Memory B cell (primary cell): ENCODE results near the gene ACTL10.
"Not testable (repeated sequence)": the region's sequence is repeated elsewhere in the genome, so short reads cannot be mapped to it uniquely, and the experiment has no call there.

Experiments
- ATAC-seq: fragments of 150-1000 bp; cut with Tn5 transposase; 2 replicates; pipeline ENCODE4 v1.10.0; 2021; ENCODE audit warnings: low read depth, mild to moderate bottlenecking, moderate library complexity
- DNase-seq, 2 donors: peaks; one replicate each; pipeline ENCODE4 v3.0.0; 2022; ENCODE audit warnings: low spot score in 2 of 2
- H3K27ac Mint-ChIP-seq: one replicate; pipeline ENCODE4 v1.8.0; 2022; ENCODE audit warnings: mild to moderate bottlenecking, moderate library complexity, mixed read lengths
- H3K27me3 Mint-ChIP-seq: one replicate; pipeline ENCODE4 v1.8.0; 2022; ENCODE audit warnings: mixed read lengths
- H3K36me3 Mint-ChIP-seq: one replicate; pipeline ENCODE4 v1.8.0; 2022; ENCODE audit warnings: mild to moderate bottlenecking, mixed read lengths
- H3K4me1 Mint-ChIP-seq: one replicate; pipeline ENCODE4 v1.8.0; 2022; ENCODE audit warnings: mixed read lengths
- H3K4me3 Mint-ChIP-seq: one replicate; pipeline ENCODE4 v1.8.0; 2022; ENCODE audit warnings: mild to moderate bottlenecking, moderate library complexity, mixed read lengths
- H3K9me3 Mint-ChIP-seq: one replicate; pipeline ENCODE4 v1.8.0; 2022; ENCODE audit warnings: mixed read lengths

The ACTL10 gene

DNA sequence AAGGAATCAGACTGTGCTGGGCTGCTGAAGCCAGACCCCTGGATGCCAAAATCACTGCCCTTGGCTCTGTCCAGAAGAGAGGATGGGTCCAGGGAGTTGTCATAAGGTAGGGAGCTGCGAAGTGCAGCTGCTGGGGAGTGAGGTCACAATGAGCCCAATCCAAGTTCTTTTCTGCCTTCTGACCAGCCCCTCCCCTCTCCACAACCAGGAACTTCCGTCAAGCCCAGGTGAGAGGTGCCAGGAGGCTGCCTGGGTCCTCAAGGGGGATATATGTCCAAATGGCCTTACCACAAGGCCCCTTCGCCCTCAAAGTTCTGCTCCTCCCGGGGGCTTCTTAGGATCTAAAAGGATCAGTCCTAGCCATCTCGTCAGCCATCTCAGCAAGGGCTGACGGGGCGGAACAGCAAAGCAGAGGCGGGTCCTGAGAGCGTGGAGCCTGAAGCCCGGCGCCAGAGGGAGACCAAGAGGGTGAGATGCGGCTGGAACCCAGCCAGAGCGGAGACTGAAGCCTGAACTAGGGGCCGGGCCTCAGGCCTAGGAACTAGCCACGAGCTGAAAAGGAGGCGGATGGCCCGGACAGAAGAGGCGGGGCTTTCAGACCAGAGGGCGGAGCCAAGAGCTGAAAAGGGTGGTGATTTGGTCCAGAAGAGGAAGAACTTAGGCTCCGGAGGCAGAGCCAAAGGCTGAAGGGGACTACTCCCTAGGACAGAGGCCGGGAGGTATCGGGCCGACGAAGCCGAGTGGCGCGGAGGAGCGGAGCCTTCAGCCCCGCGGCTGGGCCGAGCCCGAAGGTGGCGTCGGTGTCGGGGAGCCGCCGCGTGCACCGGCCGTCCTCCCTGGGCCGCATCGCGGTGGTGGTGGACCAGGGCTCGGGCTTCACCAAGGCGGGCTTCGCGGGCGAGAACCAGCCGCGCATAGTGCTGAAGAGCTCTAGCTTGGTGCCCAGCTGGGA, at the start of gene ACTL10:
ACTL10 (plus strand) TSS at position 651 of the 952 bp plus-strand sequence. CDS start 555 bp downstream, outside the sequence.
- Mint-ChIP-seq H3K36me3 (no peaks in the 10 kb centered on the region), H3K27ac (peak within 1 kb of the TSS; percentile 93), H3K9me3 (no peaks in the 10 kb centered on the region), H3K27me3 (no peaks in the 10 kb centered on the region), H3K4me1 (peaks cover 27% of the 10 kb centered on the region), H3K4me3 (peak within 1 kb of the TSS; percentile 96)
- ATAC-seq (peak; percentile 67), DNase-seq (peak; percentile 80 to 86)

DNA sequence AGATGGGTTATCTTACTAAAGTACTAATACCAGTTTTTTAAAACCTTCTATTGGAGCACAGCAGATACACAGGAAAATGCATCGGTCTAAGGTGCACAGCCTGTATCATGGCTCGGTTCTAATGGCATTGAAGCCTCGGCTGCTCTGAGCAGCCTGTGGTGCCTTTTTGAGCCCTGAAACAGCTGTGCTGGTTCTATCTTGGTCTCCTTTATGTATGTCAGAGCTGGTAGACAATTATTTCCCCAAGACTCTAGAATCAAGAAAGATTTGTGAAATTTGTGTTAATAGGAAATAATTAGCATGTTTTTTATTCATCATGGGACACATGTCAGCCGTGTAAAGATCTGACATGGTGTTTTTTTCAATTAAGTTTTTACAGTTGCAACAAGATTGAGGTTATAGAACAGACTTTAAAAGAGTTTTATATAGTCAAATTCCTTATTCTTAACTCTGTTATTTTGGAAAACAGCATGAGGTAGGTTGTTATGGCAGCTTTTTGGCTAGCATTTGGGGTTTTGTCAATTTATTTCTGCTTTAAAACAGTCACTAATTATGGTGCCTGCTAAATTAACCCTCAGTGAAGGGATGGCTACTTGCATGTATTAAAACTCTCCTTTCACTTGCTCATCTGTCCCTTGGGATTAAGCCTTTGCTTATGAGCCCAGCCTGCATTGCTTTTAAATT, 44.9 kb upstream of the ACTL10 start:
- ATAC-seq, result no peak
- H3K4me1 Mint-ChIP-seq, result peaks cover 9% of the 10 kb centered on the region
- peaks cover 26% of the 10 kb centered on the region for H3K36me3 Mint-ChIP-seq
- peak overlapping the region; percentile 55 for H3K27ac Mint-ChIP-seq
- H3K4me3 Mint-ChIP-seq, result no peak overlapping the region
- H3K9me3 Mint-ChIP-seq, result no peaks in the 10 kb centered on the region
- no peak for DNase-seq
- H3K27me3 Mint-ChIP-seq, result no peaks in the 10 kb centered on the region

DNA sequence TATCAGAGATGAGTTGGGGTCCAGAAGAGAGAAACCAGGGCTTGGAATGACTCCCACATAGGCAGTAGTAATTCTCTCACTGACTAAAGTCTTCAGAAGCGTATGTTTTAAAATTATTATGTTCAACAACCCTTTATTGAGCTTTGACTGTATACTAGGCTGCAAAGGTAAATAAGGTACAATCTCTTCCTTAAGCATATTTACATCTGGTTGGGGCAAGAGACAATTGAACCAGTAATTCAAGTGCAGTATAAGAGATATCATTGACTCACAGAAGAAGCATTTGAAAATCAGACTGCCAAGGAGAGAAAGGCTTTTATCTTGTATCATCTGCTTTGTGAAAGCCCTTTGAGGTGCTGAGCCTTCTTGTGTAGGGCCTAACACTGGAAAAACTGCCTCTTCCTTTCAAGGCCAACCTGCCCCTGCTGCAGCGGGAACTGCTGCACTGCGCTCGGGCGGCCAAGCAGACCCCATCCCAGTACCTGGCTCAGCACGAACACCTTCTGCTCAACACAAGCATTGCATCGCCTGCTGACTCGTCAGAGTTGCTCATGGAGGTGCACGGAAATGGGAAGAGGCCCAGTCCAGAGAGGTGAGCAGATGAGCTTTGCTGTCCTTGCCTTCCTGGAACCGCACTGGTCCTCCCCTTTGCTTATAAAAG, 43.9 kb upstream of the ACTL10 start:
- H3K36me3 Mint-ChIP-seq, result peaks cover 25% of the 10 kb centered on the region
- no peaks in the 10 kb centered on the region for H3K27me3 Mint-ChIP-seq
- no peak for DNase-seq
- no peak overlapping the region for H3K27ac Mint-ChIP-seq
- peaks cover 9% of the 10 kb centered on the region for H3K4me1 Mint-ChIP-seq
- no peaks in the 10 kb centered on the region for H3K9me3 Mint-ChIP-seq
- no peak overlapping the region for H3K4me3 Mint-ChIP-seq
- no peak for ATAC-seq

DNA sequence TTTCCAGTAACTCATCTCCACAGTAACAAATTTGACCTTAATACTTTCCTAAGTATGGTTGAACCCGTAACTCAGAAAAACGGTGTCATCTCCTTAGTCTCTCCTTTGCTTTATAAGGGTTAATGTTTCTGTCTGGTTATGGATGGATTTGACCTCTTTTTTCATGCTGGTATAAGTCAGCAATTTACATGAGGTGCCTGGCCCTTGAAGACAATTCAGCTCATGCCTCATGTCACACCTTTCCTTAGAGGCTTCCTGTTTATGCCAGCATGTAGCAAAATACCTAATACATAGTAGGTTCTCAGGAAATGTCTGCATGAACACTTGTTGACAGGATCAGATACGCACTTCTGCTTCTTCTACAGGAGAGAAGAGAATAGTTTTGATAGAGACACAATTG, 42.3 kb upstream of the ACTL10 start:
- no peak for DNase-seq
- Mint-ChIP-seq H3K27ac (peak overlapping the region; percentile 67), H3K27me3 (no peaks in the 10 kb centered on the region), H3K36me3 (peaks cover 32% of the 10 kb centered on the region), H3K9me3 (no peaks in the 10 kb centered on the region), H3K4me3 (no peak overlapping the region), H3K4me1 (peaks cover 9% of the 10 kb centered on the region)
- peak; percentile 42 for ATAC-seq

DNA sequence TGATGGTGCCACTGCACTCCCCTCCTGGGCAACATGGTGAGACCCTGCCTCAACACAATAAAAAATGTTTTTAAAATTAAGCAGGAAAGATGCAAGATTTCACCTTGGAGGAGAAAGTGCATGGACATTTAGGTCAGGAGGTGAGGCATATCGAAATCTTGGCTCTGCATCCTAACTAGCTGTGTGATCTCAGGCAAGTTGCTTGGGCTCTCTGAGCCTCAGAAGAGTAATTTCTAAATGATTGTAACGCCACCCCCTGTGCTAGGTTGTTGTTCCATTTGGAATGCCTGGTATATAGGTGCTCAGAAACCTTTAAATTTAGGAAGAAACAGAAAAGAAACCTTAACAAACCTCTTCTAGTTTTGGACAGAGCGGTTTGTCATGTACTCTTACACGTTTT, 40.6 kb upstream of the ACTL10 start:
- Mint-ChIP-seq H3K9me3 (no peaks in the 10 kb centered on the region), H3K4me1 (peaks cover 7% of the 10 kb centered on the region), H3K36me3 (peaks cover 44% of the 10 kb centered on the region), H3K4me3 (no peak overlapping the region), H3K27ac (no peak overlapping the region), H3K27me3 (no peaks in the 10 kb centered on the region)
- no peak for DNase-seq
- no peak for ATAC-seq

DNA sequence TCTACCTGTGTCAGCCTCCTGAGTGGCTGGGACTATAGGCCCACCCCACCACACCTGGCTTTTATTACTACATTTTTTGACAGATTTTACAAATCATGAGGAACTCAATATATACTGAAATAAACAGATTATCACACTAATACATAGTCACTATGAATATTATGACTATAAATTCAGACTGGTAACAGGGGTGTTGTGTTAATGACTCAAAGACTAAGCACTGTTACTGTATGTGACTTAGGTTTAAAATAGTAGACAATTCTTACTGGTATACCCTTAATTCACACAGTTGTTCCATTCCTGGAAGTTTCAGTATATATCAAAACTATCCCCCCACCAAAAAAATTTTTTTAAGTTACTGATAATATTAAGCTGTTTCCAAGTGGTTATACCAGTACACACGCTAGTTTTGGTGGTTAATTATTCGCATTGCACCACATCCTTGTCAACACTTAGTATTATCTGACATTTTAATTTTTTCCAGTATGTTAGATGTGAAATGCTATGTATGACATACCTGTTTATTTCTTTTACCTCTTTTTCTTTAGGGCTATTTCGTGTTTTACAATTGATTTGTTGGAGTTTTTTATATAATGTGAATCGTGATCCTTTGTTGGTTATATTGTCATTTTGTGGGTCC, 39.0 kb upstream of the ACTL10 start:
- Mint-ChIP-seq H3K9me3 (no peaks in the 10 kb centered on the region), H3K27me3 (no peaks in the 10 kb centered on the region), H3K4me1 (peaks cover 7% of the 10 kb centered on the region), H3K27ac (no peak overlapping the region), H3K4me3 (no peak overlapping the region), H3K36me3 (peaks cover 44% of the 10 kb centered on the region)
- ATAC-seq (no peak), DNase-seq (no peak)

DNA sequence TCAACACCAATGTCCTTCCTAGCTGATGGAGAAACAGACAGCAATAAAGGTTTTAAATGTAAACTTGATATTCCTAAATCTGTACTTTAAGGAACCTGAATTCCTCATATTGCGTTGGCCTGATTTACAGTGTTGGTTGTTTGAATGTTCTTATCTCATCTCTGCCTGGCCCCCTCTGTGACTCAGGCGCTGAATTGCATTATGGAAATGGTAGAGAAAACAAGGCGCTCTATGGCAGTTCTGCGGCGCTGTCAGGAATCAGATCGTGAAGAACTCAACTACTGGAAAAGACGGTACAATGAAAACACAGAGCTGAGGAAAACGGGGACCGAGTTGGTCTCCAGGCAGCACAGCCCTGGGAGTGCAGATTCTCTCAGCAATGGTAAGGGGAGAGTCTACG, 37.2 kb upstream of the ACTL10 start:
- H3K27ac Mint-ChIP-seq, result no peak overlapping the region
- no peaks in the 10 kb centered on the region for H3K9me3 Mint-ChIP-seq
- no peak overlapping the region for H3K4me3 Mint-ChIP-seq
- H3K4me1 Mint-ChIP-seq, result peaks cover 3% of the 10 kb centered on the region
- no peak for DNase-seq
- H3K36me3 Mint-ChIP-seq, result peaks cover 41% of the 10 kb centered on the region
- H3K27me3 Mint-ChIP-seq, result no peaks in the 10 kb centered on the region
- ATAC-seq, result no peak

DNA sequence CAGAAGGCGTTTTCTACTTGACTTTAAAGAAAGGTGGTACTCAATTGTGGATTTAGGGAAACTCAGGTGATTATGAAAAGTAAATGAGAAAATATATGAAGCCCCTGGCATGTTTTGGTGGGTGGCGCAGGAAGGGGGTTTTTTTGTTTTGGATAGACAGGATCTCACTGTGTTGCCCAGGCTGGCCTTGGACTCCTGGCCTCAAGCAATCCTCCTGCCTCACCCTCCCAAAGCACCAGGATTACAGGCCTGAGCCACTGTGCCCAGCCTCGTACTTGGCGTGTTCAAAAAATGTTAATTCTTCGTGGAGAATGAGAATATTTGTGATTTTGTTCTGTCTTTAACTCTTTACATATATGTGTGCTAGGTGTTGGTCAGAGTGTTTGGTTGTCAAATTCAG, 36.8 kb upstream of the ACTL10 start:
- Mint-ChIP-seq H3K4me3 (no peak overlapping the region), H3K4me1 (no peaks in the 10 kb centered on the region), H3K27me3 (no peaks in the 10 kb centered on the region), H3K27ac (no peak overlapping the region), H3K9me3 (no peaks in the 10 kb centered on the region), H3K36me3 (peaks cover 38% of the 10 kb centered on the region)
- DNase-seq (no peak), ATAC-seq (no peak)

DNA sequence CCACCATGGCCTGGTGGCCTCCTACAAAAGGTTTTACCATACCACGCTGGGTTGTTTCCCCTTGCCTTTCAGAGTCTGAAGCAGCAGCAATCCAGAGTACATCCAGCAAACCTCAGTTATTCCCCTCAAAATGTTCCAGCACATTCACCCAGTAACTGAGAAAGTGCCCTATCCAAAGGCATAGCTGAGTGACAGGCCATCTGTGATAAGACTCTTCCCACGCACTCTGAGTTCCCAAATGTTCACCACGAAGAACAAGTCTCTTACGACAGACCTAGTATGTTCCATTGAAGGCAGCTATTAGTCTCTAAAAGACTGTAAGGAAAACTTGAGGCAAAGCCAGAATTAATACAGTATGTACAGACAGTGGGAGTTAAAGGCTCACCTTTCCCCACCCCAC, 36.2 kb upstream of the ACTL10 start:
- no peaks in the 10 kb centered on the region for H3K27me3 Mint-ChIP-seq
- peaks cover 34% of the 10 kb centered on the region for H3K36me3 Mint-ChIP-seq
- H3K9me3 Mint-ChIP-seq, result no peaks in the 10 kb centered on the region
- no peak for ATAC-seq
- H3K4me1 Mint-ChIP-seq, result no peaks in the 10 kb centered on the region
- no peak overlapping the region for H3K4me3 Mint-ChIP-seq
- DNase-seq, result no peak
- H3K27ac Mint-ChIP-seq, result no peak overlapping the region

DNA sequence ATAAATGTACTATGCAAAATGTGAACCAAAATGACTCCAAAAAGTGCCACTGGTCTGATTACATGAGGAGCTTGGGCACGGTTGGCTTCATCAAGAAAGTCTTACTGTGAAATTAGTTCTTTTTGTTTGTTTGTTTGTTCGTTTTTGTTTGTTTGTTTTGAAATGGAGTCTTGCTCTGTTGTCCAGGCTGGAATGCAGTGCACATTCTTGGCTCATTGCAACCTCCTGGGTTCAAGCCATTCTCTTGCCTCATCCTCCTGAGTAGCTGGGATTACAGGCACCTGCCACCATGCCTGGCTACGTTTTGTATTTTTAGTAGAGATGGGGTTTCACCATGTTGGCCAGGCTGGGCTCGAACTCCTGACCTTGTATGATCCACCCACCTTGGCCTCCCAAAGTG, 34.8 kb upstream of the ACTL10 start:
- H3K4me1 Mint-ChIP-seq, H3K9me3 Mint-ChIP-seq, ATAC-seq, H3K4me3 Mint-ChIP-seq, H3K27me3 Mint-ChIP-seq, H3K27ac Mint-ChIP-seq, DNase-seq: not testable (repeated sequence)
- H3K36me3 Mint-ChIP-seq, result peaks cover 37% of the 10 kb centered on the region

DNA sequence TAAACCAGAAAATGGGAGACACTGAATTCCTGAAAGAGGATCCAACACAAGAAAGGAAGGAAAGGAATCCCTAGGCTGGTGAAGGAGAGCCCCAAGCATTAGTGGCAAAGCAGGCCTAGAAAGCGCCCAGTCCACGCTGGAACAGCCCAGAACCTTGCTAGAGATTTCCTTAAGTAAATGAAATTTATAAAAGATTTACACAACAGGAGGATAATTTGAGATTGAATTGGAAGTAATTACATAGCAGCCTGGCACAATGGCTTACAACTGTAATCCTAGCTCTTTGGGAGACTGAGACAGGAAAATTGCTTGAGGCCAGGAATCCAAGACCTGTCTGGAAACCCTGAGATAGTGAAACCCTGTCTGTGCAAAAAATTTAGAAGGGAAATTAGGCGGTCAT, 31.4 kb upstream of the ACTL10 start:
- Mint-ChIP-seq H3K36me3 (peaks cover 29% of the 10 kb centered on the region), H3K27ac (no peak overlapping the region), H3K27me3 (no peaks in the 10 kb centered on the region), H3K4me1 (no peaks in the 10 kb centered on the region), H3K9me3 (no peaks in the 10 kb centered on the region), H3K4me3 (no peak overlapping the region)
- ATAC-seq (no peak), DNase-seq (no peak)

DNA sequence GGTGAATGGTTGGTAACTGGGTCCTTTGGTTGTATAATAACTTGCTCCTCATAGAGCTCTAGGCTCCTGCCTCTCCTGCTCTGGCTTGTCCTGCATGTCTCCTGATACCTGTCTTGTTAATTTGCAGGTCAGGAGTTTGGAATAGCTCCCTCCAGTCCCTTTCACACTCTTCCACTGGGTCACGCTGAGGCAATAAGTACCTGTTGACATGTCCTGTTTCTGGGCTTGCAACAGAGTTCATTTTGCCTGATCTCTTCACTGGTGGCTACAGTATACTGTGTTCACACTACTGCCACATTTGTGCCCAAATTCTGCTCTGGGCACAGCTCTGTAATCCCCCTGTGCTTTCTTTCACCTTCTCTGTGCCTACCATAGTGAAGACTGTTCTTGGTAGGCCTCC, 30.0 kb upstream of the ACTL10 start:
- Mint-ChIP-seq H3K27ac (no peak overlapping the region), H3K4me1 (no peaks in the 10 kb centered on the region), H3K36me3 (peaks cover 23% of the 10 kb centered on the region), H3K27me3 (no peaks in the 10 kb centered on the region), H3K4me3 (no peak overlapping the region), H3K9me3 (no peaks in the 10 kb centered on the region)
- DNase-seq (no peak), ATAC-seq (no peak)

DNA sequence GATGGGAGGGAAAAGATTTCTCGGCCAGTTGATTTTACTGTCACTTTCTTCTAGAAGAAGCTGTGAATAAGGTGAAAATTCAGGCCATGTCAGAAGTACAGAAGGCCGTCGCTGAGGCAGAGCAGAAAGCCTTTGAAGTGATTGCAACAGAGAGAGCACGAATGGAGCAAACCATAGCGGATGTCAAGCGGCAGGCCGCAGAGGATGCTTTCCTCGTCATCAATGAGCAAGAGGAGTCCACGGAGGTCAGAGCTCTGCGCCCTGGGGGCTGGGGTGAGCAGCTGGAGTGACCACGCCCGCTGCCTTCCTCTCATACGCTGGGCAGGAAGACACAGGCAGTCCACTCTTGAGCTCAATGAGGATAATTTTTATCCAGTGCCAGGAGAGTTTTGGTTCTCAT, 26.5 kb upstream of the ACTL10 start:
- Mint-ChIP-seq H3K27me3 (no peaks in the 10 kb centered on the region), H3K27ac (no peak overlapping the region), H3K9me3 (no peaks in the 10 kb centered on the region), H3K36me3 (peaks cover 23% of the 10 kb centered on the region), H3K4me3 (no peak overlapping the region), H3K4me1 (no peaks in the 10 kb centered on the region)
- no peak for ATAC-seq
- no peak for DNase-seq
